GM12892 (cell line): ENCODE measurements around the gene TNS3.

Source experiments
- POLR2A ChIP-seq: IDR thresholded peaks from 2 replicates; pipeline ENCODE4 v1.6.1; 2011; ENCODE audit warnings: low read depth, low read length, control low read depth
- POLR2AphosphoS5 ChIP-seq: IDR thresholded peaks from 2 replicates; pipeline ENCODE4 v1.6.1; 2011; ENCODE audit warnings: low read depth, low read length, control low read depth
- TAF1 ChIP-seq: IDR thresholded peaks from 2 replicates; pipeline ENCODE4 v1.6.1; 2011; ENCODE audit warnings: low read depth, mild to moderate bottlenecking, control low read depth, low read length, borderline replicate concordance

- TF ChIP-seq TAF1, result no peak
- TF ChIP-seq POLR2A, result no peak
- no peak for TF ChIP-seq POLR2AphosphoS5
Observed at GRCh38 chr7:47600199-47601118, 18.5 kb upstream of the TNS3 start.
